Gastrocnemius medialis (tissue), 4 donors: Measurements from ENCODE around the gene TNS3. TPM values are rescaled to one million over a fixed set of nuclear protein-coding genes. Genes with fewer than 3 reads are reported as not detected.
A peak's percentile ranks its signal among the peaks of the same experiment; 100 is the strongest.

Experiments
- ATAC-seq, 2 donors: fragments of 150-250 bp; one replicate each; pipeline ENCODE4 v1.9.1; 2016
- DNase-seq, 2 donors: peaks; one replicate each; pipeline ENCODE4 v3.0.0-alpha.2; 2019
- H3K27ac ChIP-seq, 4 donors: fragments of 200-600 bp; sonication (generic); 1 replicate in 1 of 4; 2 replicates in 3 of 4; pipeline ENCODE4 v1.5.1; 2016 to 2018; ENCODE audit warnings: mild to moderate bottlenecking in 2 of 4, moderate library complexity in 1 of 4
- H3K27me3 ChIP-seq, 3 donors: fragments of 200-600 bp; sonication (generic) in 2 of 3; 1 replicate in 1 of 3; 2 replicates in 2 of 3; pipeline versions ENCODE4 v1.5.1 to v1.6.0; 2016 to 2019; ENCODE audit warnings: mild to moderate bottlenecking in 1 of 3, moderate library complexity in 1 of 3
- H3K36me3 ChIP-seq, 2 donors: fragments of 200-600 bp; sonication (generic) in 1 of 2; one replicate each; pipeline ENCODE4 v1.5.1; 2017 to 2018
- H3K4me1 ChIP-seq, 2 donors: fragments of 200-600 bp; sonication (generic) in 1 of 2; one replicate each; pipeline ENCODE4 v1.5.1; 2016 to 2017; ENCODE audit warnings: mild to moderate bottlenecking in 2 of 2
- H3K4me3 ChIP-seq, 4 donors: fragments of 200-600 bp; sonication (generic) in 3 of 4; 1 replicate in 1 of 4; 2 replicates in 3 of 4; pipeline ENCODE4 v1.5.1; 2016 to 2019; ENCODE audit warnings: mild to moderate bottlenecking in 2 of 4
- H3K9me3 ChIP-seq, 3 donors: fragments of 200-600 bp; sonication (generic) in 2 of 3; 1 replicate in 1 of 3; 2 replicates in 2 of 3; pipeline ENCODE4 v1.5.1; 2016 to 2019
- CTCF ChIP-seq, 5 experiments: fragments of 450-650 bp in 3 of 5; fragments of 200-600 bp in 2 of 5; sonication (generic) in 2 of 5; IDR thresholded peaks in 4 of 5; conservative IDR thresholded peaks in 1 of 5; 1 replicate in 4 of 5; 2 replicates in 1 of 5; pipeline ENCODE4 v1.5.1; 2016 to 2019; ENCODE audit warnings: antibody characterized with exemption in 5 of 5, mild to moderate bottlenecking in 3 of 5, moderate library complexity in 3 of 5
- POLR2A ChIP-seq, 2 donors: fragments of 450-650 bp; IDR thresholded peaks; one replicate each; pipeline ENCODE4 v1.6.1; 2017; ENCODE audit warnings: antibody characterized with exemption in 2 of 2, mild to moderate bottlenecking in 2 of 2, moderate library complexity in 2 of 2
- in situ Hi-C, 4 donors: fragments of 200-750 bp; cut with MboI; loops; one replicate each; pipeline versions ENCODE4 v1.15.0 to v1.8.0; 2017; ENCODE audit warnings: low sequenced_read_pairs in 4 of 4
- intact Hi-C: fragments of 100-400 bp; cut with DNase I; formaldehyde crosslinking; loops from one replicate; pipeline ENCODE4 v1.15.1; 2023; ENCODE audit warnings: low total_unique reads
- total RNA-seq, 4 donors: library from RNA; depleted of rRNA; stranded (reverse); fragments of >200 nt; gene quantifications; one replicate each; pipeline versions ENCODE4 v1.1.0 to v1.2.3, GENCODE V29; 2016

The TNS3 gene
- total RNA-seq, 4 donors from 2014 or later, result 39.4 to 64.3 (median 50.5) TPM

GRCh38 chr7:47452295-47452694 is 129.6 kb downstream of the TNS3 start:
- H3K4me3 ChIP-seq, result peak overlapping the region; percentile 50 to 61 (median 56)
- H3K27ac ChIP-seq, result peak overlapping the region; percentile 91 to 98 (median 94)
- H3K27me3 ChIP-seq, result no peaks in the 10 kb centered on the region
- intact Hi-C loops (loop anchor here (2.0 kb wide), 1 partner anchor 31 kb away; no protein-coding TSS in a partner anchor), in situ Hi-C loops (no loop called here)
- H3K4me1 ChIP-seq, result peaks cover 58 to 65% of the 10 kb centered on the region in 2 donors
- H3K36me3 ChIP-seq, result no peaks in the 10 kb centered on the region
- no peak for DNase-seq
- ATAC-seq, result peak; percentile 18 to 23
- no peaks in the 10 kb centered on the region for H3K9me3 ChIP-seq
- no peak for TF ChIP-seq POLR2A (IDR thresholded peaks at IDR 0.05)

- no peaks in the 10 kb centered on the region for H3K27me3 ChIP-seq
- H3K27ac ChIP-seq, result peak overlapping the region; percentile 91 to 98 (median 94)
- peaks cover 63 to 69% of the 10 kb centered on the region in 2 donors for H3K4me1 ChIP-seq
- H3K9me3 ChIP-seq, result no peaks in the 10 kb centered on the region
- H3K4me3 ChIP-seq, result peak overlapping the region; percentile 50 to 61 (median 56)
- in situ Hi-C loops, result no loop called here
- intact Hi-C loops, result loop anchor here (2.0 kb wide), 1 partner anchor 31 kb away; no protein-coding TSS in a partner anchor
- H3K36me3 ChIP-seq, result no peaks in the 10 kb centered on the region
- ATAC-seq, result no peak
- DNase-seq, result no peak
- TF ChIP-seq CTCF (IDR thresholded peaks at IDR 0.05 in 4 of 5, conservative IDR thresholded peaks at IDR 0.05 in 1 of 5) (no peak), POLR2A (IDR thresholded peaks at IDR 0.05) (no peak)
Observed at GRCh38 chr7:47451851-47452205, 130.1 kb downstream of the TNS3 start.

GRCh38 chr7:47449810-47450590 is 131.9 kb downstream of the TNS3 start:
- Histone ChIP-seq H3K27me3 (no peaks in the 10 kb centered on the region), H3K4me3 (no peak overlapping the region), H3K4me1 (peaks cover 81 to 88% of the 10 kb centered on the region in 2 donors), H3K36me3 (no peaks in the 10 kb centered on the region), H3K9me3 (no peaks in the 10 kb centered on the region), H3K27ac (peak overlapping the region; percentile 91 to 98 (median 94))
- in situ Hi-C loops (loop anchor here (10.0 to 25.0 kb wide), 3 partner anchors 137 to 365 kb away; partner anchors contain the start of gene TNS3 (in 2 of the 4)), intact Hi-C loops (no loop called here)
- TF ChIP-seq CTCF (IDR thresholded peaks at IDR 0.05 in 4 of 5, conservative IDR thresholded peaks at IDR 0.05 in 1 of 5) (no peak), POLR2A (IDR thresholded peaks at IDR 0.05) (peak in 1 of 2 donors; percentile 2)
- ATAC-seq (no peak), DNase-seq (no peak)

GRCh38 chr7:47448971-47449370 is 132.9 kb downstream of the TNS3 start:
- no peaks in the 10 kb centered on the region for H3K36me3 ChIP-seq
- in situ Hi-C loops (loop anchor here (10.0 to 25.0 kb wide), 3 partner anchors 138 to 366 kb away; partner anchors contain the start of gene TNS3 (in 2 of the 4)), intact Hi-C loops (no loop called here)
- no peaks in the 10 kb centered on the region for H3K27me3 ChIP-seq
- no peak for DNase-seq
- H3K27ac ChIP-seq, result peak overlapping the region; percentile 91 to 98 (median 94)
- no peak overlapping the region for H3K4me3 ChIP-seq
- H3K9me3 ChIP-seq, result no peaks in the 10 kb centered on the region
- no peak for ATAC-seq
- H3K4me1 ChIP-seq, result peaks cover 80 to 85% of the 10 kb centered on the region in 2 donors
- no peak for TF ChIP-seq CTCF (IDR thresholded peaks at IDR 0.05 in 4 of 5, conservative IDR thresholded peaks at IDR 0.05 in 1 of 5)
- TF ChIP-seq POLR2A (IDR thresholded peaks at IDR 0.05), result no peak

GRCh38 chr7:47447621-47448349 is 134.1 kb downstream of the TNS3 start:
- intact Hi-C loops, result no loop called here
- Histone ChIP-seq H3K27ac (peak overlapping the region; percentile 91 to 98 (median 94)), H3K36me3 (no peaks in the 10 kb centered on the region), H3K4me3 (no peak overlapping the region), H3K4me1 (peaks cover 83% of the 10 kb centered on the region in 2 donors), H3K27me3 (no peaks in the 10 kb centered on the region), H3K9me3 (no peaks in the 10 kb centered on the region)
- in situ Hi-C loops, result loop anchor here (10.0 to 25.0 kb wide), 3 partner anchors 140 to 367 kb away; partner anchors contain the start of gene TNS3 (in 2 of the 4)
- DNase-seq, result peak in 1 of 2 donors; percentile 56
- TF ChIP-seq CTCF (IDR thresholded peaks at IDR 0.05 in 4 of 5, conservative IDR thresholded peaks at IDR 0.05 in 1 of 5), result no peak
- TF ChIP-seq POLR2A (IDR thresholded peaks at IDR 0.05), result no peak
- ATAC-seq, result no peak
